Vein endothelial cell (primary cell): Measurements from ENCODE around the gene TMEM167B. TPM values are rescaled to one million over a fixed set of nuclear protein-coding genes. Genes with fewer than 3 reads are reported as not detected.

Source experiments
- small RNA-seq: library from RNA; depleted of rRNA; stranded (forward); fragments of <200 nt; gene quantifications from one replicate; pipeline ENCODE3, GENCODE V24; 2012
- total RNA-seq: library from RNA; depleted of rRNA; stranded (reverse); fragments of >200 nt; gene quantifications from 2 replicates; pipeline ENCODE4 v1.2.3, GENCODE V29; 2012

TMEM167B gene
- 15.6 and 17.6 TPM in 2 replicates for total RNA-seq

GRCh38 chr1:109090196-109091077, at the start of gene TMEM167B:
TSS of gene TMEM167B (plus strand) at chr1:109090764. CDS start at chr1:109090873, 109 bp downstream.

GRCh38 chr1:109041621-109042468, 48.7 kb upstream of the TMEM167B start, which contains the start of gene WDR47:
TSS of gene WDR47 (minus strand) at chr1:109042102. CDS start at chr1:109023512, 18,590 bp downstream.

GRCh38 chr1:109075531-109076490, 14.8 kb upstream of the TMEM167B start, which contains the start of gene TAF13:
TSS of gene TAF13 (minus strand) at chr1:109076003. CDS start at chr1:109075947, 56 bp downstream.

GRCh38 chr1:109113590-109114341, 23.2 kb downstream of the TMEM167B start, which contains the start of gene ELAPOR1:
TSS of gene ELAPOR1 (plus strand) at chr1:109114115. CDS start at chr1:109114184, 69 bp downstream.

Small RNAs within 50 kb of the gene (small RNA-seq; reads per million reads assigned to genes)
- not detected for gene AL356488.2

Other genes with a start within 250 kb of the TMEM167B start
- not detected in 2 replicates for gene AKNAD1, start 233.7 kb upstream of the TMEM167B start, total RNA-seq
- 8.5 and 13.0 TPM in 2 replicates for gene GPSM2, start 213.8 kb upstream of the TMEM167B start, total RNA-seq
- gene CLCC1, start 127.3 kb upstream of the TMEM167B start, total RNA-seq = 24.5 and 30.3 TPM in 2 replicates
- gene WDR47, start 48.7 kb upstream of the TMEM167B start, total RNA-seq = 23.8 and 32.9 TPM in 2 replicates
- 53.2 and 95.3 TPM in 2 replicates for gene TAF13, start 14.8 kb upstream of the TMEM167B start, total RNA-seq
- 0.65 and 0.86 TPM in 2 replicates for gene ELAPOR1, start 23.4 kb downstream of the TMEM167B start, total RNA-seq
- 183 and 190 TPM in 2 replicates for gene SARS1, start 123.2 kb downstream of the TMEM167B start, total RNA-seq
- 0.57 and 0.65 TPM in 2 replicates for gene CELSR2, start 158.8 kb downstream of the TMEM167B start, total RNA-seq
- 4.9 and 8.6 TPM in 2 replicates for gene PSRC1, start 192.4 kb downstream of the TMEM167B start, total RNA-seq
- not detected in 2 replicates for gene MYBPHL, start 216.2 kb downstream of the TMEM167B start, total RNA-seq